GM18870 (cell line): ENCODE results near the gene ROMO1.
"Not testable (repeated sequence)": the region's sequence is repeated elsewhere in the genome, so short reads cannot be mapped to it uniquely, and the experiment has no call there.

Source experiments
- ATAC-seq: cut with Tn5 transposase; IDR thresholded peaks from one replicate; pipeline ENCODE4 v1.9.1; 2021; ENCODE audit warnings: moderate library complexity; ENCODE audit not compliant: unreplicated experiment

Gene ROMO1

DNA sequence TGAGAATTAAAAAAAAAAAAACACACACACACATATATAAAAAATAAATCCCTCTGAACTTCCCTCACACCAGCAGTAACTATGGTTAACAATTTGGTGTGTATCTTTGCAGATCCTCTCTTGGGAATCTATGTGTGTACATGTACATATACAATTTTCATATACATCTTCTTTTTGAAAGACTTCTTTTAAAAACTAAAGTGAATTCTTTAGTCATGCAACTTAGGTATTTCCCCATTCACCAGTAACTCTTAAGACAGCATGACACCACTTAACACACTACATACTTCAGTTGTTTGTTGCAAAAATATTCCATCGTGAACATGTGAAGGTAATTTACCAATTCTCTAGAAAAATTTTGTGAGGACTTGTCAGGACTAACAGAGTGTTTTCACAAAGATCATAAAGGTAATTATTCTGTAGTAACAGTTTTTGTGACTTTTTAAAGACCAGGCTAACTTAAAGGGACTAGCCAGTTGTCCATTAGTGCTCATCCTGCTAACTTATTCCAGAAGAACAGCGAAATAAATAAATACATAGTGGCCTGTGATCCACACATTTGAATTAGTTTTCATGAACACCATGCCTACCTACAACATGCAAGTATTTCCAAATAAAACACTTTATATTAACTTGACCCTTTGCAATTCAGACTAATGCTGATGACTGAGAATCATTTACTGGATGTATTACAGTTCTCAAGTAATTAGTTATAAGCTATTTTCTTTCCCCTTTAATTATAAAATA is 30.8 kb downstream of the ROMO1 start:
- ATAC-seq = no peak

DNA sequence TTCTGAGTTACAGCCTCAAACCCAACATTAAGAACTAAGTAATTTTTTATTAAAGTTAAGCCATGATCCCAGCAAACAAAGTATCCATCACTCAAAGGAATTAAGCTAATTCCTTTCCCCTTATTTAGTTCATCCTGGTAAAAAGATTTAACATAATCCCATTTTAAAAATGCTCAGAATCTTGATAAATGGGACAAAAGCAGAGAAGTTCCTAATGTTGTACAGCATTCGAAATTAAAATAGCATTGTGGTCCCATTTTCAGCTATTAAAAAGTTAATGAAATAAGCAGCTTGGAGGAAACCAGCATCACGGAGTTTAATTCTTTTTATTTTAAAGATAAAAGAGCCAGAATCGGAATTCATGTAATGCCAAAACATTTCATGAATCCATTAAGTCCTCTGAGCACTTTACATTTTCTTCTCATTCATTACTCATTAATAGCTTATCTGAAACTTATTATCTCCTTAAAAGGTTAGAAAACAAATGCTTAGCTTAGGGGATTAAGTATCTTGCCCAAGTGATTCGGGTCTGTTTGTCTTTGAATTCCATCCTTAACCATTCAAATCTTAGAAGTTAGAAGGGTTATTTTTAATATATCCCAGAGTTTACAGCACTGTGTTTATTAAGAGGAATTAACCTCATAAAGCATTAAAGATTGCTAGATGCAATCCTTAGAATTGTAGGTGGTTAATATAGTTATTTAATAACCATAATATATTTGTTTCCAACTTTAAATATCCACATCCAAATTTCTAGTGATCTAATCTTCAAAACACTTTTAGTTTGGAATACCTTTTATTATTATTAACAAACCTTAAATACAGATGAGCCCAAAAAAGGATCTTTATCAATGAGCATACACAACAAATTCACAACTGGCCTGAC is 31.6 kb downstream of the ROMO1 start:
- no peak for ATAC-seq

DNA sequence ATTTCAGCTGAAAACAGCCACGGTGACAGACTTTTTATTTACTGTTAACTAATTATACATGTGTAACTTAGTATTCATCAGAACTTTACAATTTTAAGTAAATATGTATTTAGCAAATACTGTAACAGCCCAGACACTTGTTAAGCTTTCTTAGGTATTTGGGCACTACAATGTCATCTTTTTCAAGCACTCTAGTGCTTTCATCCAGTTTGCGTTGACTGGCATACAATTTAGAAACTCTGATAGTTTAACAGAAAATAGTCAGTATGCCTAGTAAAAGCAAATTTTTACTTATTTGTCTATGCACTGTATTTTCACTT is 32.2 kb downstream of the ROMO1 start:
- no peak for ATAC-seq

DNA sequence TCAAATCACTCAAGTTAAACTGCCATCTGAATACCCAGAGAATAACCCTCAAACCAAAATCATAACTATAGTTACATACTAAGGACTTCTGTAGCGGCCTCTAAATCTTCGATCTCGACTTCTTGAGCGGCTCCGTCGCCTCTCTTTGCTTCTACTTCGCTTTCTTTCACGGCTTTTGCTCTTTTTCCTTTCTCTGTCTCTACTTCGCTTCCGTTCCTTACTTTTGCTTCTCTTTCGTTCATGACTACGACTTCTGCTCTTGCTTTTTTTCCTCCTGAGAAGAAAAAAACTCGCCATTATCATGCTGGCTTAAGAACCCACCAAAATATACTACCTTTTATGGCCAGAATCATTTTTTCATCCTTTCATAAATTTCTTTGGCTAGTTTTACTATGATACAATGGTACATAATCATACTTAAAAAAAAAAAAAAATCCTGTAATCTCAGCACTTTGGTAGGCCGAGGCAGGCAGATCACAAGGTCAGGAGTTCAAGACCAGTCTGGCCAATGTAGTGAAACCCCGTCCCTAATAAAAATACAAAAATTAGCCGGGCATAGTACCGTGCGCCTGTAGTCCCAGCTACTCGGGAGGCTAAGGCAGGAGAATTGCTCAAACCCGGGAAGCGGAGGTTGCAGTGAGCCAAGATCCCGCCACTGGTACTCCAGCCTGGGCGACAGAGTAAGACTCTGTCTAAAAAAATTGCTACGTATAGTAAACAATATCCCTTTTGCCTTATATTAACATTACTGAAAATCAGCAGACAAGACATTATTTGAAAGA is 32.8 kb downstream of the ROMO1 start:
- no peak for ATAC-seq

DNA sequence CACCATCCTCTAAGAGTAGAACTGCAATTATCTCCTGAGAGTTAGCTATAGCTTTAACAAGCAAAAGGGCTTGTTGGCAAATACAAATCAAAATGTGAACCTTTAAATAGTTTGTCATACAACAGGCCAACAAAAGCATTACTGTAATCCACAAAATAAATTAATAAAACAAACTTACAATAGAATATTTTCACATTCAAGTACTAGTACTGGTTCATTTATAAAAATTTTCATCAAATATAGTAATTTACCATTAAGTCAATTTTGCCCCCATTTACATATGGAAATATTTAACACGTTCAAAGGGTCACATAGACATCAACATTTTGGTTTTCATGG is 33.4 kb downstream of the ROMO1 start:
- no peak for ATAC-seq

DNA sequence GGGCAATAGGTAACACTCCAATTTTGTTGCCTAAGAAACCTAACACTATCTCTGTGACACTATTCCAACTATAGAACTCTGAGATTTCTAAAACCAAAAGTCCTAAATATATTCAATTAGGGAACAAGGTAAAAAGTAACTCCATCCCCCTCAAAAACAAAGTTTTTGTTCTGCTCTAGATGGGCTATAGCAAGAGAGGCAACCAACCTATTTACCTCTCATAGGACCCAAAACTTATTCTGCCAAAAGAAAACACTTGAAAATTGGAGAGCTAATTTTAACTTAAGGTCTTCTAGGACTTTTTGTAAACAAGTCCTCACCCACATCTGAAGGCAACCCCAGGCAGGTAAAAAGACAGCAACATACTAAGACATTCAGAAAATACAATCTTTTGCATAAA is 35.2 kb downstream of the ROMO1 start:
- ATAC-seq = no peak

DNA sequence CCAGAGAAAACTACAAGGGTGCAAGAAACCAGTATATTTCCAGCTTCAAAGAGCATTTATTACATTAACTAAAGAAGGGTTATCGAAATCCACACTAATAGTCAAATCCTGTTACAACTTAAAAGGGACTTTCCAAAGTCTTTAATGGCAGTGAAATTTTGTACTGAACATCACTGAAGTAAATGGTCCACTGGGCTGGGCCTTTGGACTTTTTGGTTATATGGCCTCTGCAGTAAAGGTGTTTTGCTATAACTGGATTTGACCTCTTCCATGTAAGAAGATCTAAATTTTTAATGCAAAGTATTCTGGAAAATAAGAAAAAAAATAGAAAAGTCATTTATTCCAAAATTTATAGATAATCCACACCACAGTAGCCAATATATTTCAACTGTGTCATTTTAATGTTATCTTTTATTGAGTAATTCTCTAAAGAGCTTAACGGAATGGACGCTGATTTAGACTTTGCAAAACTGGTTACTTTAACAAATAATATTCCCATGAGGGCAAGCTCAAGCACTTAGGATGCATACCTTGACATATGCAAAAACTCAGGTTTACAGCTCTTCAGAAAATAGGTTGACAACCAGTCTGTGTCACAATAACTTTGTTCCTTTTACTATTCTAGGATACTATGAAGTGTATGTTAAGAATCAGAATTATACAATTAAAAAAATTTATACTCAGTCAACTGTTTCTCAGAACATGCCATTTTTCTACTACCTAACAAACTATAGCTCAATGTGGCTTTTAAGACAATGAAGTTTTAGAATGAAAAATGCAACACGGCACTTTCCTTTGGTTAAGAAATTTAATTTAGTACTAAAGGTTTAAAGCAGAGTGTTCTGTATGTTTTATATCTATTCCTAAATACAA is 35.8 kb downstream of the ROMO1 start:
- ATAC-seq = no peak

DNA sequence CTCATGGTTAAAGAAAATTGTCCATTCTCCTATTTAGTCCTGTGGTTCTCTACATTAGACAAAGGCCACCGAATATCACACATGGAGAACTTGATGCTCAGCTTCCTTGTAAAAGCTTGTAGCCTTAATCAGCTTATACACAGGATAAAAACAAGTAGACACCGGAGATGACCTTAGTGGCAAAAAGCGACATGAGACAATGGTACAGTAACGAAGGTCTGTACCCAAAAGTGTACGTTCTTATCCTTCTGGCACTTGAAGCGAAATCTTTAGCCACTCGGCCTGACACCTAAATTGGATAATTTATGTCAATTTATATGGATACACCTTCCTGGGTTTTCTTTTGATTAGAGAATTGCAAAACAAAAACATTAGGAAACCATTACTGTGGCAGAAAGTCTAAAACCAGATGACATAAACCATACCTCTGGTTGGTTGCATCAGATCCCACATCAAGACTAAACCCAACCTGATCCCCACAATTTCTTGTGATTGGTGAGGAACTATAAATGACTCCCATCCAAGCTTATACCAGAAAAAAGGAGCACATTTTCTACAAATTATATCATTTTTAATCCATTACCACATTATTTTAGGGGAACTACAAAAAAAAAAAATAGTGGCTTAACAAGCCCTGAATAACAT is 36.7 kb downstream of the ROMO1 start:
- no peak for ATAC-seq

DNA sequence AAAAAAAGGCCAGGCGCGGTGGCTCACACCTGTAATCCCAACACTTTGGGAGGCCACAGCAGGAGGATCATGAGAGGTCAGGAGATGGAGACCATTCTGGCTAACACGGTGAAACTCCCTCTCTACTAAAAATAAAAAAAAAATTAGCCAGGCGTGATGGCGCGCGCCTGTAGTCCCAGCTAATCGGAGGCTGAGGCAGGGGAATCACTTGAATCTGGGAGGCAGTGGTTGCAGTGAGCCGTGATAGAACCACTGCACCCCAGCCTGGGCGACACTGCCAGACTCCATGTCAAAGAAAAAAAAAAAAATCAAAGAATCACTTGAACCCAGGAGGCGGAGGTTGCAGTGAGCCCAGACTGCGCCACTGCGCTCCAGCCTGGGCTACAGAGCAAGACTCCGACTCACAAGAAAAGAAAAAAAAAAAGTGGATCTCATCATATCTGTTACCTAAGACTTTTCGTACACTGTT is 38.7 kb downstream of the ROMO1 start:
- no peak for ATAC-seq

DNA sequence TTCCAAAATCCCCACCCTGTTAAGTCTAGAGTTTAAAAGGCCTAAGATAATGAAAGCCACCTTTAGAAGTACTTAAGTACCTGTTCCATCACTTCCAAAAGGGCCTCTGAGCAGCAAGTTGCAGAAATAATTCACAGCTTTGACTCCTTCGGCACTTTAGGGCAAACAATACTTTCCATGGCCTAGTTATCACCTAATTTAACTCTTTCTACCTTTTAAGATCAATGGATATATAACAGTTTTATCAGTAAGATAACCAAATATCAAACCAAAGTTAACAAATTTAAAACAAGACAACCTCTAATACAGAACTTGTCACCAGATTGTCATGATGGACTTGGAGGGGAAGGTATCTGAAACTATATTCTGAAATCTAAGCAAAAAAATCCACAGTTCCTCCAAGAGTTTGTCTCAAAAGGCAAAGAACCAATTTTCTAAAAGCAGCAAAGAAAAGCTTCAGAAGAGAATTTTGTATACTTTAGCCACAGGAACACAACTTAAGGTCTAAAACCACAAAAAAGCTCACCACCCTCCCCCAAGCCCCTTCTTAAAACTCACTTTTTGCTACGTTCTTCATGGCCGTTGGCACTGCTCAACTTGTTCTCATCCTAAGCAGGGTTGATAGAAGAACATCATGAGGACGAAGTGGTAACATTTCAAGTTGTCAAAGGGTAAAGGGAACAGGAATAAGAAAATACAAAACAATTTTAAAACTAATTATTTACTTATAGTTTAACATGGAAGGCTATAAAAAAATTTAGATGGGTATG is 39.4 kb downstream of the ROMO1 start:
- ATAC-seq = no peak

DNA sequence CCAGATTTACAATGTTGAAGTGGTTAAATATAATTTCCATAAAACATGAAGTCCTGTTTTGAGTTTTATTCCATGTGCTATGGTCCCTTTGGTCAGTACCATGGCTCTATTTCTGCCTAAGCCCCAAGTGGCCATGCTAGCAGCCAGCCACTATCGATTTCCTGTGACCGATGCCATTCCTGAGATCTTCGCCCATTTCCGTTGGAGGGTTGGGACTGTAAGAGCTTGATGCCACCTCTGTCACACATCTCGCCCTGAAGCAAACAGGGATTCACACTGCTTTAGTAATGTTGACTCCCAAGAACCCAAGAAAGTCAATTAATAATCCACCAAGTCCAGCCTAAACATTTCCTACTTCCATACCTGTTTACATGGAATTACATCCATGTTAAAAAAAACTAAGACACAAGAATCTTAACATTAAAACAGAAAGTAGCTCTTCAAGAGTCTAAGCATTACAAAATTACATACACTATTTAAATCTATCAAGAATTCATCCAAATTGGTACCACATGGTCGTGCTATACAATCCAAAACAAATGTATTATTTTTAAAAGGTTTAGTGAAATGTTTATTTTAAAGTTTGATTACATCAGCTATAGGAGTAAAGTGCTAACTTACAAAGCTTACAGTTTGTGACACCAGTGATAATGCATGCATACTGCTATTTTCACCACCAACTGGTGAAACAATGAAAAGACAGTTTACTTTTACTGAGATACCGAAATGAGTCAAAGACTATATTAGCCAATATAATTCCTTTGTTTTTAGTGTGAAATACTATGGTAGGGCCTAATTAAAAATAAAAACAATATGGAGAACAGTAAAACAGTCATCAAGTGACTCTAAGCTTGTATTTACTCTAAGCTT is 40.3 kb downstream of the ROMO1 start:
- ATAC-seq = no peak

DNA sequence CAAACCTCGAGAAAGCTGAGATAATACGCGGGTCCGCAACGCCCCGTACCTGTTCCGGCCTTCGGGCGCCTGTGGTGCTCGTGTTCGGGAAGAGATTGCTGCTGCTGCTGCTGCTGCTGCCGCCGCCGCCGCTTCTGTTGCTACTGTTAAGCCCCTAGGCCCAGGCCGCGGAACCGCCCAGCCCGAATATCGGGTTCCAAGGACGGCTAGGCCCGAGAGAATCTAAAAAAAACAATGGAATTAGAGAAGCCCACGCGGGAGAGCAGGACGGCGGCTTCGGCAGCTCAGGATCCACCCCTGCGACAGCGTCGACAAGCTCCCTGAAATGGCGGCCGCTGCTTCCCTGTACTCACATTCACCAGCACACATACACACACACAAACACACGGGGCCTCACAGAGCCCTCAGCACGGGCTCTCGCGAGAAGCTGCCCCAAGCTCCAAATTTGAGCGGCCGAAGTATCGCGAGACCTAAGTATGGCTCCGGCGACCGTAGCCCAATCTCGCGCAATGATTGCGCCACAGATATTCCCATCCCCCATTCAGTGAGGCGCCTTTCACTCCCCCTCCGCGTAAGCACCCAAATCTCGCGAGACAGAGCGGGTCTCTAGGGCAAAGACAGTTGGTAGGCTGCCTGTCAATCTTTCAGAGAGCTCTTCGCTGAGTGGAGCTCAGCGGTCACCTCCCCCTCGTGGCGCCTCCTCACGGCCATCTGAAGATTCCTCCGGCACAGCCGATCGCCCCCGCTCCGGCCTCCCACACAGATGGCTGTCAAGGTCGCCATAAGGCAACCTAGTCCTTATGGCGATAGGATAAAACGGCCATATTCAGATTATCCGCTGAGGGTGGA is 42.9 kb downstream of the ROMO1 start, which contains the start of gene RBM39:
Gene RBM39 (minus strand): TSS at position 369 of the 849 bp plus-strand sequence. CDS start 1,386 bp downstream, outside the sequence.
- ATAC-seq = peak; percentile 85

DNA sequence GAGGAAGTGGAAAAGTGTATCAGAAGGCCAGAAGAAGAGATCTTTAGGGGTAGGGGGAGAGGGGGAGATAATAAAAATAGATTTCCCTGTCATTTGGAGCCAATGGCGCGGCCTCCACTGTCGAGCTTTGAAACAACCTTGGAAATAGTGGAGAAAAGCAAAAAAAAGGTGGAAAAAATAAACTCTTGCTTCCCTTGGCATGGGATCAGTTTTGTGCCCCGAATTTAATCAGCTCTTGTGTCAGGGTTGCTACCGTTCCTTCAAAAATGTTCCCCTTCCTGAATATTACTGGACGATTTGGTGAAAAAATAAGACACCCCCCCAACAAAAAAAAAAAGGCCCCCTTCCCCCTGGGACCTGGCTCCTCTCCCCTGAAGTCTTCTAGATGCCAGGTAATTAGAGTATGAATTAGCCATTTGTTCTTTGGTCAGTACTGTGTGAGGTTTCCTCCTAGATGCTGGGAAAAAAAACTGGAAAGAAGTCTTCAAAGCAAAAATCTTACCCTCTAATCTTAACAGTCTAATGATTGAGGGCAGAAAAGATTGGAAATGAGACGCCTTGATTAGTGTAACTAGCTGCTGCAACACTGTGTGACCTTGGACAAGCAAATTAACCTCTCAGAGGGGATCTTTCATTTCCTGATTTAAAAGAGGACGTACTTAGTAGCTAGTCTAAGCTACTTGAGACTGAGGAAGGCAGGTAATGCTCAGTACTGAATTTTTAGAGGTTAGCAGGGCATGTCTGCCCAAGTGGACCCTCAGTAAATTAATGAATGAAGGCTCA is 43.7 kb downstream of the ROMO1 start:
- ATAC-seq = no peak

DNA sequence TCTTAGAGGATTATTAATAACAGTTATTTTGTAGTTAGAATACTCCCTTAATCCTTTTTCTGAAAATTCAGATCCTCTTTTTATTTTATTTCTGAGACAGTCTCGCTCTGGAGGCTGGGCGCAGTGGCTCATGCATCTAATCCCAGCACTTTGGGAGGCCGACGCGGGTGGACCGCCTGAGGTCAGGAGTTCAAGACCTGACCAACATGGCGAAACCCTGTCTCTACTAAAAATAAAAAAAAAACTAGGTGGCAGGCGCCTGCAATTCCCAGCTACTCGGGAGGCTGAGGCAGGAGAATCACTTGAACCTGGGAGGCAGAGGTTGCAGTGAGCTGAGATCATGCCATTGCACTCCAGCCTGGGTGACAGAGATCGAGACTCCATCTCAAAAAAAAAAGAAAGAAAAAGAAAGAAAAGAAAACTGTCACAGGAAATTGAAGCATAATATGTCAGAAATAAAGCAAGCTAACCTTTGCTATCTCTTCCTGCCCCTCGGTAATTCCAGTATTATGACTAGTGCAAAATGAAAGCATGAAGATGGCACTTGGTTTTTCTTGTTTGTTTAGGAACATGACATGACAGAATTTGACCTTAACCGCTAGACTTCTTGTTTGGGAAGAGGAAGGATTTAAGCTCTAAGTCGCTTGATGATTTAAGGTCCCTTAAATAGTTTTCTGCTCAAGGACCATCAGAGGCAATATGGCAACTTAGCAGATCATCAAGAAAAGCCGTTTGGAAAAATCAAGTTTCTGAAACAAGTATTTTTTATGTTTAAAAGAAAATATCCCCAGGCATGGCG is 44.7 kb downstream of the ROMO1 start:
- no peak for ATAC-seq

DNA sequence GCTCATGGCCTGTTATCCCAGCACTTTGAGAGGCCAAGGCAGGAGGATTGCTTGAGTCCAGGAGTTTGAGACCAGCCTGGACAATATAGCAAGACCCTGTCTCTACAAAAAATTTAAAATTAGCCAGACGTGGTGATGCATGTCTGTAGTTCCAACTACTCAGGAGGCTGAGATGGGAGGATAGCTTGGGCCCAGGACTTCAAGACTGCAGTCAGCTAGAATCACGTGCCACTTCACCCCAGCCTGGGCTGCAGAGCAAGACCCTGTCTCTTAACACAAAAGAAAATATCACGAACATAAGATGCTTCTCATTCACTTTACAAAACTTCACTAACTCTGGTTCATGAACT is 45.3 kb downstream of the ROMO1 start:
- ATAC-seq = not testable (repeated sequence)
